Prostate gland (tissue), 2 donors: ENCODE results near the gene LIN28B.

Source experiments
- POLR2A ChIP-seq: fragments of 450-650 bp; IDR thresholded peaks from one replicate; pipeline ENCODE4 v1.6.1; 2016; ENCODE audit warnings: antibody characterized with exemption, mild to moderate bottlenecking
- TF ChIP-seq, protein P1 (sequence below), 4 experiments: fragments of 200-600 bp in 2 of 4; fragments of 450-650 bp in 2 of 4; sonication (generic) in 2 of 4; IDR thresholded peaks; 1 replicate in 3 of 4; 2 replicates in 1 of 4; pipeline ENCODE4 v1.5.1; 2016 to 2019; ENCODE audit warnings: antibody characterized with exemption in 4 of 4, mild to moderate bottlenecking in 2 of 4, moderate library complexity in 2 of 4

GRCh38 chr6:104984831-104985230 is 27.9 kb downstream of the LIN28B start:
- TF ChIP-seq, protein P1, sequence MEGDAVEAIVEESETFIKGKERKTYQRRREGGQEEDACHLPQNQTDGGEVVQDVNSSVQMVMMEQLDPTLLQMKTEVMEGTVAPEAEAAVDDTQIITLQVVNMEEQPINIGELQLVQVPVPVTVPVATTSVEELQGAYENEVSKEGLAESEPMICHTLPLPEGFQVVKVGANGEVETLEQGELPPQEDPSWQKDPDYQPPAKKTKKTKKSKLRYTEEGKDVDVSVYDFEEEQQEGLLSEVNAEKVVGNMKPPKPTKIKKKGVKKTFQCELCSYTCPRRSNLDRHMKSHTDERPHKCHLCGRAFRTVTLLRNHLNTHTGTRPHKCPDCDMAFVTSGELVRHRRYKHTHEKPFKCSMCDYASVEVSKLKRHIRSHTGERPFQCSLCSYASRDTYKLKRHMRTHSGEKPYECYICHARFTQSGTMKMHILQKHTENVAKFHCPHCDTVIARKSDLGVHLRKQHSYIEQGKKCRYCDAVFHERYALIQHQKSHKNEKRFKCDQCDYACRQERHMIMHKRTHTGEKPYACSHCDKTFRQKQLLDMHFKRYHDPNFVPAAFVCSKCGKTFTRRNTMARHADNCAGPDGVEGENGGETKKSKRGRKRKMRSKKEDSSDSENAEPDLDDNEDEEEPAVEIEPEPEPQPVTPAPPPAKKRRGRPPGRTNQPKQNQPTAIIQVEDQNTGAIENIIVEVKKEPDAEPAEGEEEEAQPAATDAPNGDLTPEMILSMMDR (IDR thresholded peaks at IDR 0.05) = no peak
- no peak for TF ChIP-seq POLR2A
